ENCODE measurements around the gene PSMC3. TPM values are rescaled to one million over a fixed set of nuclear protein-coding genes. Genes with fewer than 3 reads are reported as not detected.
A peak's percentile ranks its signal among the peaks of the same experiment; 100 is the strongest.

PSMC3 gene
- total RNA-seq, 3 donors from 2014 or later (not counting 1 experiment from before 2014, with no cell fraction given): 74.0 to 85.9 (median 77.7) TPM

- no peak for ATAC-seq
- intact Hi-C loops (cut with micrococcal nuclease): loop anchor here (5.0 to 10.0 kb wide), 2 partner anchors 152 to 235 kb away; partner anchors contain the start of genes ARFGAP2 and NR1H3
- peaks cover 26% of the 10 kb centered on the region for H3K4me1 ChIP-seq (ENCODE audit: control insufficient read depth, insufficient read depth, low read length)
- H3K4me1 Mint-ChIP-seq: peaks cover 23 to 38% of the 10 kb centered on the region in 2 donors
- peak overlapping the region; percentile 86 for H3K27ac ChIP-seq (ENCODE audit: low read length)
- peak in 1 of 2 donors; percentile 22 for DNase-seq
- H3K27ac Mint-ChIP-seq: peak overlapping the region; percentile 90 to 92
- 94% methylated on average over 31 of the region's 31 CpGs for WGBS (ENCODE audit: insufficient coverage)
- H3K9me3 ChIP-seq (ENCODE audit: control insufficient read depth, insufficient read depth, low read length): no peaks in the 10 kb centered on the region
- no peaks in the 10 kb centered on the region for H3K9me3 Mint-ChIP-seq
- no peaks in the 10 kb centered on the region for H3K27me3 Mint-ChIP-seq (ENCODE audit: low read depth in 2 of 2)
- no peaks in the 10 kb centered on the region for H3K27me3 ChIP-seq (ENCODE audit: control insufficient read depth, insufficient read depth, low read length)
- H3K36me3 Mint-ChIP-seq: no peaks in the 10 kb centered on the region
- no peak for TF ChIP-seq CTCF (IDR thresholded peaks at IDR 0.05)
- H3K36me3 ChIP-seq (ENCODE audit: control insufficient read depth, insufficient read depth, low read length): peaks cover 10% of the 10 kb centered on the region
- peak overlapping the region; percentile 97 for H3K4me3 Mint-ChIP-seq
- H3K4me3 ChIP-seq (ENCODE audit: low read length): no peak overlapping the region
Observed at GRCh38 chr11:47409440-47410369, 16.5 kb downstream of the PSMC3 start.

GRCh38 chr11:47408598-47409439 is 17.4 kb downstream of the PSMC3 start:
- 11% methylated on average over 50 of the region's 50 CpGs for WGBS (ENCODE audit: insufficient coverage)
- Histone ChIP-seq H3K36me3 (ENCODE audit: control insufficient read depth, insufficient read depth, low read length) (peaks cover 8% of the 10 kb centered on the region), H3K9me3 (ENCODE audit: control insufficient read depth, insufficient read depth, low read length) (no peaks in the 10 kb centered on the region), H3K27ac (ENCODE audit: low read length) (peak overlapping the region; percentile 86), H3K27me3 (ENCODE audit: control insufficient read depth, insufficient read depth, low read length) (no peaks in the 10 kb centered on the region), H3K4me1 (ENCODE audit: control insufficient read depth, insufficient read depth, low read length) (peaks cover 26% of the 10 kb centered on the region), H3K4me3 (ENCODE audit: low read length) (peak overlapping the region; percentile 64)
- H3K27ac Mint-ChIP-seq: peak overlapping the region; percentile 90 to 92
- no peak for TF ChIP-seq CTCF (IDR thresholded peaks at IDR 0.05)
- H3K4me1 Mint-ChIP-seq: peaks cover 23 to 33% of the 10 kb centered on the region in 2 donors
- peak overlapping the region; percentile 97 for H3K4me3 Mint-ChIP-seq
- no peaks in the 10 kb centered on the region for H3K36me3 Mint-ChIP-seq
- ATAC-seq (no peak), DNase-seq (peak in 1 of 2 donors; percentile 43)
- intact Hi-C loops (cut with micrococcal nuclease): loop anchor here (1.0 to 10.0 kb wide), 4 partner anchors 17 to 234 kb away; partner anchors contain the start of genes ARFGAP2, NR1H3 and PSMC3
- no peaks in the 10 kb centered on the region for H3K9me3 Mint-ChIP-seq
- H3K27me3 Mint-ChIP-seq (ENCODE audit: low read depth in 2 of 2): no peaks in the 10 kb centered on the region

GRCh38 chr11:47407746-47408590 is 18.3 kb downstream of the PSMC3 start, which contains the start of gene SLC39A13:
TSS of gene SLC39A13 (plus strand) at chr11:47408590. CDS start at chr11:47410095, 1,505 bp downstream.
- Histone ChIP-seq H3K4me3 (ENCODE audit: low read length) (peak within 1 kb of the TSS; percentile 64), H3K9me3 (ENCODE audit: control insufficient read depth, insufficient read depth, low read length) (no peaks in the 10 kb centered on the region), H3K36me3 (ENCODE audit: control insufficient read depth, insufficient read depth, low read length) (peaks cover 2% of the 10 kb centered on the region), H3K27ac (ENCODE audit: low read length) (peak within 1 kb of the TSS; percentile 86), H3K4me1 (ENCODE audit: control insufficient read depth, insufficient read depth, low read length) (peaks cover 26% of the 10 kb centered on the region), H3K27me3 (ENCODE audit: control insufficient read depth, insufficient read depth, low read length) (no peaks in the 10 kb centered on the region)
- no peaks in the 10 kb centered on the region for H3K27me3 Mint-ChIP-seq (ENCODE audit: low read depth in 2 of 2)
- peak within 1 kb of the TSS; percentile 97 for H3K4me3 Mint-ChIP-seq
- intact Hi-C loops (cut with micrococcal nuclease): loop anchor here (1.0 to 10.0 kb wide), 5 partner anchors 18 to 233 kb away; partner anchors contain the start of genes ARFGAP2, NR1H3 and PSMC3
- 1% methylated on average over 70 of the region's 70 CpGs for WGBS (ENCODE audit: insufficient coverage)
- H3K9me3 Mint-ChIP-seq: no peaks in the 10 kb centered on the region
- peaks cover 23 to 31% of the 10 kb centered on the region in 2 donors for H3K4me1 Mint-ChIP-seq
- H3K36me3 Mint-ChIP-seq: no peaks in the 10 kb centered on the region
- peak; percentile 94 for TF ChIP-seq CTCF (IDR thresholded peaks at IDR 0.05)
- peak; percentile 84 to 93 (median 89) for ATAC-seq
- DNase-seq: peak; percentile 92 to 94
- peak within 1 kb of the TSS; percentile 90 to 92 for H3K27ac Mint-ChIP-seq

Measured in natural killer cell (primary cell).